ENCODE data around the gene NCAM2.
"Not testable (repeated sequence)": the region's sequence is repeated elsewhere in the genome, so short reads cannot be mapped to it uniquely, and the experiment has no call there.

DNA sequence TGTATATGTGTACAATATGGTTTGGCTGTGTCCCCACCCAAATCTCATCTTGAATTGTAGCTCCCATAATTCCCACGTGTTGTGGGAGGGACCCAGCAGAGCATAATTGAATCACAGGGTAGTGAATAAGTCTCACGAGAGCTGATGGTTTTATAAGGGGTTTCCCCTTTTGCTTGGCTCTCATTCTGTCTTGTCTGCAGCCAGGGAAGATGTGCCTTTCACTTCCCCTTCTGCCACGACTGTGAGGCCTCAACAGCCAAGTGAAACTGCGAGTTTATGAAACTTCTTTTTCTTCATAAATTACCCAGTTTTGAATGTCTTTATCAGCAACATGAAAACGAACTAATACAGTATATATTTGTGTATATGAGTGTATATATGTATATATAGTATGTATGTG is 406.1 kb downstream of the NCAM2 start:
- TF ChIP-seq, protein P1, sequence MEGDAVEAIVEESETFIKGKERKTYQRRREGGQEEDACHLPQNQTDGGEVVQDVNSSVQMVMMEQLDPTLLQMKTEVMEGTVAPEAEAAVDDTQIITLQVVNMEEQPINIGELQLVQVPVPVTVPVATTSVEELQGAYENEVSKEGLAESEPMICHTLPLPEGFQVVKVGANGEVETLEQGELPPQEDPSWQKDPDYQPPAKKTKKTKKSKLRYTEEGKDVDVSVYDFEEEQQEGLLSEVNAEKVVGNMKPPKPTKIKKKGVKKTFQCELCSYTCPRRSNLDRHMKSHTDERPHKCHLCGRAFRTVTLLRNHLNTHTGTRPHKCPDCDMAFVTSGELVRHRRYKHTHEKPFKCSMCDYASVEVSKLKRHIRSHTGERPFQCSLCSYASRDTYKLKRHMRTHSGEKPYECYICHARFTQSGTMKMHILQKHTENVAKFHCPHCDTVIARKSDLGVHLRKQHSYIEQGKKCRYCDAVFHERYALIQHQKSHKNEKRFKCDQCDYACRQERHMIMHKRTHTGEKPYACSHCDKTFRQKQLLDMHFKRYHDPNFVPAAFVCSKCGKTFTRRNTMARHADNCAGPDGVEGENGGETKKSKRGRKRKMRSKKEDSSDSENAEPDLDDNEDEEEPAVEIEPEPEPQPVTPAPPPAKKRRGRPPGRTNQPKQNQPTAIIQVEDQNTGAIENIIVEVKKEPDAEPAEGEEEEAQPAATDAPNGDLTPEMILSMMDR (IDR thresholded peaks at IDR 0.05 in 2 of 3, conservative IDR thresholded peaks at IDR 0.05 in 1 of 3; ENCODE audit: borderline replicate concordance in 1 of 3, insufficient read depth in 1 of 3, low read depth in 2 of 3, low read length in 2 of 3): not testable (repeated sequence)
- not testable (repeated sequence) for TF ChIP-seq POLR2A (IDR thresholded peaks at IDR 0.05; ENCODE audit: borderline replicate concordance, extremely low read depth, insufficient read depth, insufficient read length); REST (IDR thresholded peaks at IDR 0.05; ENCODE audit: low read depth); JUND (IDR thresholded peaks at IDR 0.05); FOSL1 (IDR thresholded peaks at IDR 0.05; ENCODE audit: low read depth); EZH2phosphoT487 (IDR thresholded peaks at IDR 0.05; ENCODE audit: borderline replicate concordance); ZFX (IDR thresholded peaks at IDR 0.05); ZNF274 (IDR thresholded peaks at IDR 0.05; ENCODE audit: low read depth, low read length); EZH2 (IDR thresholded peaks at IDR 0.05); TCF7L2 (IDR thresholded peaks at IDR 0.05; ENCODE audit: borderline replicate concordance, extremely low read depth, insufficient read depth, insufficient read length)
- TF ChIP-seq, protein P2, sequence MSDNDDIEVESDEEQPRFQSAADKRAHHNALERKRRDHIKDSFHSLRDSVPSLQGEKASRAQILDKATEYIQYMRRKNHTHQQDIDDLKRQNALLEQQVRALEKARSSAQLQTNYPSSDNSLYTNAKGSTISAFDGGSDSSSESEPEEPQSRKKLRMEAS (IDR thresholded peaks at IDR 0.05): not testable (repeated sequence)

Data from HCT116 (cell line).